Stomach (tissue), 4 donors: Measurements from ENCODE around the gene NIFK.

Experiments
- POLR2A ChIP-seq, 4 donors: fragments of 450-650 bp; IDR thresholded peaks; one replicate each; pipeline ENCODE4 v1.6.1; 2016; ENCODE audit warnings: antibody characterized with exemption in 4 of 4, control low read depth in 2 of 4, mild to moderate bottlenecking in 1 of 4, moderate library complexity in 1 of 4
- TF ChIP-seq, protein P1 (sequence below), 7 experiments: fragments of 450-650 bp in 4 of 7; fragments of 200-600 bp in 3 of 7; sonication (generic) in 3 of 7; IDR thresholded peaks; one replicate each; pipeline ENCODE4 v1.5.1; 2016 to 2019; ENCODE audit warnings: antibody characterized with exemption in 7 of 7, control low read depth in 2 of 7, mild to moderate bottlenecking in 1 of 7

DNA sequence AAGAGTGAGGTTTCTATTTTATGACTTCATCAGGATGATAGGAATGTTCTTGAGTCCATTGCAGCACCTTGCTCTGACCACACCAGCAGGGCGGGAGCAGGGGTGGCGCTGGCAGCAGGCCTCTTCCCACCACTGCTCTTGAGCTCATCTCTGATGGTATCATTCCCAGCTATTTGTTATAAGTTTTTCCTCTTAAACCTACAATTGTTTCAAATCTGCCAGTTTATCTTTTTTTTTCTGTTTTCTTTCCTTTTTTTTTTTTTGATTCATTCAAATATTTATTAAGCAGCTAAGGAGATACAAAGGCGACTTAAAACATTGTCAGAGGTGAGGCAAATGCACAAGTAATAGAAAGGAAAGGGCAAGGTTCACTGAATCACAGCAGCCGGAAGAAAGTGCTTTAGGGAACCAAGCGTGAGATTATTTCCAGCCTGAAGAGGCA is 28.7 kb downstream of the NIFK start:
- no peak for TF ChIP-seq POLR2A (IDR thresholded peaks at IDR 0.05)
- TF ChIP-seq, protein P1, sequence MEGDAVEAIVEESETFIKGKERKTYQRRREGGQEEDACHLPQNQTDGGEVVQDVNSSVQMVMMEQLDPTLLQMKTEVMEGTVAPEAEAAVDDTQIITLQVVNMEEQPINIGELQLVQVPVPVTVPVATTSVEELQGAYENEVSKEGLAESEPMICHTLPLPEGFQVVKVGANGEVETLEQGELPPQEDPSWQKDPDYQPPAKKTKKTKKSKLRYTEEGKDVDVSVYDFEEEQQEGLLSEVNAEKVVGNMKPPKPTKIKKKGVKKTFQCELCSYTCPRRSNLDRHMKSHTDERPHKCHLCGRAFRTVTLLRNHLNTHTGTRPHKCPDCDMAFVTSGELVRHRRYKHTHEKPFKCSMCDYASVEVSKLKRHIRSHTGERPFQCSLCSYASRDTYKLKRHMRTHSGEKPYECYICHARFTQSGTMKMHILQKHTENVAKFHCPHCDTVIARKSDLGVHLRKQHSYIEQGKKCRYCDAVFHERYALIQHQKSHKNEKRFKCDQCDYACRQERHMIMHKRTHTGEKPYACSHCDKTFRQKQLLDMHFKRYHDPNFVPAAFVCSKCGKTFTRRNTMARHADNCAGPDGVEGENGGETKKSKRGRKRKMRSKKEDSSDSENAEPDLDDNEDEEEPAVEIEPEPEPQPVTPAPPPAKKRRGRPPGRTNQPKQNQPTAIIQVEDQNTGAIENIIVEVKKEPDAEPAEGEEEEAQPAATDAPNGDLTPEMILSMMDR (IDR thresholded peaks at IDR 0.05), result no peak
